NCI-H2107 treated with DMSO at 0.1 percent for 48 hours (cell line): ENCODE results near the gene FAM210A.

Experiments used
- DNase-seq: peaks from one replicate; lab custom pipeline; 2025; ENCODE audit not compliant: unreplicated experiment; lab: John Stamatoyannopoulos, UW

Gene FAM210A

DNA sequence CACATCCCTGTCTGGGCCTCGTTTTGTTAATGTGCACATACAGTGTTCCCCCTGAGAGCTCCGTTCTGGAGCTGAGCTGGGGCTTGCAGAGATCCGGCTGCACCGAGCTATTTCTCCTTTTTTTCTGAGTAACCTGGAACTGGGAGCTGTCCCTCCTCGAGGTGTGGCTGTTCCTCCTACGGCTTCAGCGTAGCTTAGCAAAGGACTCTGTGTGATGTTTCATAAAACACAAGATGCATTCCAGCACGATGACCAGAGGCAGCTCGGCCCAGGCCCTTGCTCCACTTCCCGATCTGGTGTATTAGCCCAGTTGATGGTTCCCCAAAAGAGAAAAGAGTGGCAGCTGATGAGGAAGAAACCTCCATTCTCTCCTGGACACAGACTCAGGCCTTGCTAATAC is 103.0 kb downstream of the FAM210A start:
- no peak for DNase-seq

DNA sequence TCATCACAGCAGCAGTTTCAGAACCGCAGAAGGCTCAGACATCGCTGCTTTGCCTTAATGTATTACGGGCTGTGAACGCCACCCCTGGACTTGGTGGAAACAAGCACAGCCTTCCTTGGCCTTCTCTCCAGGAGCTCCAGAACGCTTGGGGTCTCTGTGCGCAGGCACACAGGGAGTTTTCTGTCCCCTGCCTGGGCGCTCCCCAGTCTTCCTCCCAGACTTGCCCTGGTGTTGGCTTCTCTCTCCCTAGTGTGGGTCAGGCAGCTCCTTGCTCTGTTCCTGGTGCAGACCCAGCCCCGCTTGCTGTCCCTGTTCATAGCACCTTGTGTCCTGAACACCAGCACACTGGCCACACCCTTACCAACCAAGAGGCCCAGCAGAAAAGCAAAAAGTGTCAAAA is 103.6 kb downstream of the FAM210A start:
- DNase-seq: no peak

DNA sequence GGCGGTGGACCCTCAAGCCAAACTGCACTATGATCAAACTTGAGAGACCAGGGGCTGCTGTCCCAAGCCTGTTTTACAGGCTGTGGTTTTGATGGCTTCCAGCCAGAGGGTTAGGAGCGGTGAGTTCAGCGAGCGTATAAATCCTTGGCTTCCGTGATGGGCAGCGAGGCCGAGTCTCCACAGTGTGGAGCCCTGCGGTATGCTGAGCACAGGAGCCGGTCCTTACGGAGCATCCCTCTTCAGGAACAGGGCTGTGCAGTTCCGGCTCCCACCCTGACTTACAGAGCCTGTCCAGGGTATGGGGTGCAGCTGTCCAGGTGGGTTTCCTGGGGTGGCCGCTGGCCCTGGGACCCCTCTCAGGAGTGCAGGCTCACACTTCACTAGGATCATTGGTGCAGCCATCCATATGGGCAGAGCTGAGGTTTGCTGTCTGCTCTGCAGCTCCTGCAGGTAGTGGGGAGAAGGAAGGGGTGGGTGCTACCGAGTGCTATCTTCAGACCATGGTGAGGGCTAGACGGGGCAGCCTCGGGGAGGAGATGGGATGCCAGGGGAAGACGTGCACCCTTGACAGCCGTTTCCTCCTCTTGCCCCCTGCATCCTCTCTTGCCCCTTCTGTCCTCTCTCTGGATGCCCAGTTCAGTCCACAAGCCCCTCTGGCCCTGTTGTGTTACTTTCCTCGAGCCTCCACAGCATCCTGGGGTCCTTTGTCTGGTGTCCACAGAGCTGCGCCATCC is 104.3 kb downstream of the FAM210A start:
- no peak for DNase-seq

DNA sequence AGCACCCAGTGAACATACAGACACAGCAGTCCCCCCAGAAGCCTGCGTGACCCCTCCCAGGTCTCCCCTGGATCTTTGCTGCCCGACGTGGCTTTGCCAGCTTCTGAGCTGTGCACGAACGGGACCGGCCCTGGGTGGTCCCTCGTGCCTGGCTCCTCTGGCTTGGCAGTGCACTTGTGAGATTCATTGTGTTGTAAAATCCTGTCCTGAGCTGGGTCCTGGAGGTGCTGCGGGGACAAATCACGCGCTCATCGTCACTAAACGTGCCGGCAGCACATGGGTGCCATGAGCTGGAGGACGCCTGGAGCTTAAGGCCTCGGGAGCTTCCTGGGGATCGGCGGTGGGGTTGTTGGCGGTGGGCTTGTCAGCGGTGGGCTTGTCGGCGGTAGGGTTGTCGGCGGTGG is 104.9 kb downstream of the FAM210A start:
- DNase-seq: no peak

DNA sequence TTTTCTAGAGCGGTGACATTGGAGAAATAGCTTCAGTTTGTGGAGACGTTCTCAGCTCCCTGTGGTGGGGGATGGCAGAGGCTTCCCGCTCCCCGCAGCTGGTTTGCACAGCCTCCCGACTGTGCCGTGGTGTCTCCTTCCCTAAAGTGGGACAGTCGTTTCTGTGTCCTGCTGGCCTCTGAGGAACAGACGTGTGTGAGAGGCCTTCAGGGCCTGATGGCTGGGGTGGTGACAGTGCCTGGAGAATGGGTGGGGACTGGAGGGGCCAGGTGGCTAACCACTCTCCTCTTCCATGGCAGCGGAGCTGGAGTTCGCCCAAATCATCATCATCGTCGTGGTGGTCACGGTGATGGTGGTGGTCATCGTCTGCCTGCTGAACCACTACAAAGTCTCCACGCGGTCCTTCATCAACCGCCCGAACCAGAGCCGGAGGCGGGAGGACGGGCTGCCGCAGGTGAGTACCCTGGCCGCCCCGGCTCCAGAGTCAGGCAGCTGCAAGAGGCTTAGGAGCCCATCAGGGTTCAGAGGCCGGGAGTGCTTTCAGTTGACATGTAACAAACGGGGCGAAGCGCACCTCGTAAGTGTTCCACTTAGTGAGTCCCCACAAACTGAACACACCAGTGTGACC is 105.4 kb downstream of the FAM210A start:
- no peak for DNase-seq

DNA sequence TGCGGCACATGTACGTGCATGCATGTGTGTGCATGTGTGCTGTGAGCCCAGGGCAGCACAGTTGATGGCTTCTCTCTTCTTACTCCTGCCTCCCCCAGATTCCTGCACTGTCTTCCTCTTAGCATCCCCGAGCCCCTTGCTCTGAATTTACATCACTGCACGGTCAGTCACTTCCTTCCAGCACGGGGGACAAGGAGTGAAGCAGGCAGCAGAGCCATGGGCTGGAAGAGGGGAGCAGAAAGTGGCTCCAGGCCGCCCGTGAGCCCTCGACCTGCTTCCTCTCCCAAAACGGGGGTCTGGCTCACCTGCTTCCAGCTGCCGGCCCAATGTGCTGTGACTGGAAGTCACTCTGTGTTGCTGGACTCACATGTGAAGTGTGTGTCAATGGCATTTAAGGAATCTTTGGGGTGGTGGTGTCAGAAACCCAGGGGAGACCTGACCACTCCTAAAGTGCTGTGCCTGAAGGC is 106.1 kb downstream of the FAM210A start:
- DNase-seq: no peak

DNA sequence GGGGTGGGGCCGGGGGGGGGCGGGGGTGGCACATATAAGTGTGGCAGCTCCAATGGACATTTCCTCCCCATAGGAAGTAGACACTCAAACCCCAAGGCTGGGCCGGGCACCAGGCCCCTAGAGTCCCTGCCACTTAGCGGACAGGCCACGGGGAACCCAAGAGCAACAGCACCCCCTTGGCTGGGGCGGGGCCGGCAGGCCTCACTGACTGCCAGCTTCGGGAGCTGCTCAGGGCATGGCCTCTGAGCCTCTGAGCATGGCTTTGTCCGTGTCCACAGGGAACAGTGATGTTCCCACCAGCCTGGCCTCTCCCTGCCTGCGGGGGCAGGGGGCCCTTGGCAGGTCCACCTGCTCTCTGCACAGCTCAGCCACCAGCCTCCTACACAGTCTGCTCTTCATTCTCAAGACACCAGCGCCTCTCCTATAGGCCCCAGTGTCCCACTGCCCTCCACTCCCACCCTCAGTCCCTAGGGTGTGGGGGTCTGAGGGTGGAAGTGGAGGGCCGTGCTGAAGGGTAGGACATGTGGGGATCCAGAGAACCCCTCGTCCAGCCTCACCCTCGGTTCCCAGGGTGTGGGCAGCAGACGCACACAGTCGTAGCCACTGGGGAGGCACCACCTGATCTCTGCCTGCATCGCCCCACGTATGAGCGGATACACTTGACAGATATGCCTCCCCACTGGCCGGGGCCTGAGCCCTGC is 106.7 kb downstream of the FAM210A start:
- DNase-seq: no peak

DNA sequence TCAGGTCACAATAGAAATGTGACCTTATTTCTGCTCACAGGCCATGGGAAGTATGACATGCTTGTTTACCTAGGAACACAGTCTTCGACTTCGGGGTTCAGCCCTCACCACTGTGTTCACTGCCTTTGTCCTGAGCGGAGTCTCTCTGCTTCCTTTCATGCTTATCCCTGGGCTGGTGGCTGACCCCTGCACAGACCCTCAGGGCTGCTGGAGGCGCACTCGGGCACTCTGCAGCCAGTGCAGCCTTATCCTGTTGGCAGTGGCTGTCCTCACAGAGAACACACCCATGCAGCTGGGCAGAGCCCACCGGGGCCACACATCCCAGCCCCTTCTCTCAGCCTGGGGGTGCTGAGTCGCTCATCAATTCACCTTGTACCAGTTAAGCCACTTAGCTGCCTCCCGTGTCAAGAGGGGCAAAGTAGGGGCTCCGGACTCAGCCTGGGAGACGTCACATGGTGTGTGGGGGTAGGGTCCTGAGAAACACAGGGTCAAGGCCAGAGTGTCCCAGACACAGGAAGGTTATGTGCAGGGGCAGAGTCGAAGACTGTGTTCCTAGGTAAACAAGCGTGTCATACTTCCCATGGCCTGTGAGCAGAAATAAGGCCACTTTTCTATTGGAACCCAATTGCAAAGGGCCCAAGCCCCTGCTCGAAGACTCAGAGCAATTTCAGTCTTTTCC is 107.5 kb downstream of the FAM210A start:
- no peak for DNase-seq

DNA sequence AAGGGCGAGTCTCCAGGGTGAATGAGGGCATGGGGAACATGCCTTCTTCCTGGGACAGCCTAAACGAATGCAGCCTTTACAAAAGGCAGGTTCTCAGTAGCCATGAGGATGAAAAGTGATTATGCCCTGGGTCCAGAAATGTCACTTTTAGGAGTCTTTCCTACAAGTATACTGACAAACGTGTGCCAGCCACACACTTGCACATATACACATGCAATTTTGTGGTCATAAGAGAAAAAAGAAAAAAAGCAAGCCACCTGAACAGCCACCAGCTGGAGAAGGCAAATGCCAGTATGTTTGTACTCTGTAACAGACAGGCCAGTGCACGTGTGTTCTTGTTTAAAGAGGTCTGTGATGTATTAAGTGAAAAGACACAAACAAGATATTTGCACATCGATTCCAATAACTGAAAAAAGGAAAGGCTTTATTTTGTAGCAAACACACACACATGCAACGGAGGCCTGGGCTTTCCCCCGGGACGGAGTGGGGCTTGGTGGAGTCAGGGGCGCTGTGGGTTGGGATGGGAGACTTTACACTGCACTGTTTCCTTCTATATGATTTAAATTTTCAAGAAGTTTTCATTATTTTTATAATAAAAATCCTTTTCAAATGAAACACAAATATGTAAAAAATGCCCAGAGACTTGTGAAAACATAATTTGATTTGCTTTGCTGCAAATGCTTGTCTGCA is 108.4 kb downstream of the FAM210A start:
- DNase-seq: no peak

DNA sequence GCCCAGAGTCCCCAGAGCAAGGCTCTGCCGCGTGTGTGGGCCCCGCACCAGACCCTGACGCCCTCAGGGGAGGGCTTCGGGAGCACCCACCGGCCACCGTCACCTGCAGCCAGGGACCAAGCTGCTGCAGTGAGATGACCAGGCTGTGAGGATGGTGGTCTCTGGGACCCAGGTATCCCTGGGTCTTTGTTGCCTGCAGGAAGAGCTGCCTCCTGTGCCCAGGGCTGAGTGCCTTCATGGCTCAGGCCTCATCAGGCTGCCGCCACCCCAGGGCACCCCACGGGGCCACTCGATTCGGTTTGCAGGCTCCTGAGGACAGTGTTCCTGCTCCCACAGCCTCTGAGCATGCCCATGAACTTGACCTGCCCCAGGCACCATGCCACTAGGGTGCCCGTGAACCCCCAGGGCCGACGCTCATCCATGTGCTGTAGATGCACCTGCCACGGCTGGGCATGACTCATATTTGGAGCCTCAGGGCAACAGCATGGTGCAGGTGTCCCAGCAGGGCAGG is 109.8 kb downstream of the FAM210A start:
- DNase-seq: no peak

DNA sequence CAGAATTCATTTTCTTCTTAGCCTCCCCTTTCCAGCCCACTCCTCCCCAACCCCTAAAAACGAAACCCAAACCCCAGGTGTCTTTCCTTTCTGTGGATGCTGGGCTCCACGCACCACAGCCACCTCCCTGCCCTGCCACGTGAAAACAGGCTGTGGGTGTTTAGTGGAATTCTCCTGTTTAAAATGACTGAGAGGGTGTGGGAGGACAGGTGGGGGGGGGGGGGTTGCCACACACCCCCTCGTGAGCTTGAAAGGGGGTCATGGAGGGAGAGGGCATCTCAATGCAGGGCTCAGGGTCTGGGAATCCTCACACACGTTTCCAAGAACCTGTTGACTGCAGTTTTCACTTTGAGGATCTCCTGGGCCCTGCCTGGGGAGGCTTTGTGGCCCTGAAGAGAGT is 110.3 kb downstream of the FAM210A start:
- DNase-seq: no peak

DNA sequence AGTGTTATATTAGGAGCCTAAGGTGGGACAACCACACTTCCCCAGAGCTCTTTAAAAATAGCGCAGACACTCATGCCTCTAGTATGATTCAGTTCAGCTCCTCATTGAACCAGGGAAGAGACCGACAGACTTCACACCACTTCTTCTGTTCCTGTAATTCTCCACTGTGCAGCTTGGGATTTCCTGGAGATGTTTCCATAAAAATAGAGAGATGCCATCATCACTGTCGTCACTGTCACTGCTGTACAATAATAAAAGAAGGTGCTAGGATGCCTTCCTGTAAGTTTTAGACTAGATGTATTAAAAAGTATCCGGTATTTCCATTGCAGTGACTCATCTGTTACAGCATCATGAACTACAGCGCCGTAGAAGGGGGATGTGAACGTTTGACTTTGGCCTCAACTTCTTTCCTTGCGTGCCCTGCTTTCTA is 110.9 kb downstream of the FAM210A start:
- DNase-seq: no peak

DNA sequence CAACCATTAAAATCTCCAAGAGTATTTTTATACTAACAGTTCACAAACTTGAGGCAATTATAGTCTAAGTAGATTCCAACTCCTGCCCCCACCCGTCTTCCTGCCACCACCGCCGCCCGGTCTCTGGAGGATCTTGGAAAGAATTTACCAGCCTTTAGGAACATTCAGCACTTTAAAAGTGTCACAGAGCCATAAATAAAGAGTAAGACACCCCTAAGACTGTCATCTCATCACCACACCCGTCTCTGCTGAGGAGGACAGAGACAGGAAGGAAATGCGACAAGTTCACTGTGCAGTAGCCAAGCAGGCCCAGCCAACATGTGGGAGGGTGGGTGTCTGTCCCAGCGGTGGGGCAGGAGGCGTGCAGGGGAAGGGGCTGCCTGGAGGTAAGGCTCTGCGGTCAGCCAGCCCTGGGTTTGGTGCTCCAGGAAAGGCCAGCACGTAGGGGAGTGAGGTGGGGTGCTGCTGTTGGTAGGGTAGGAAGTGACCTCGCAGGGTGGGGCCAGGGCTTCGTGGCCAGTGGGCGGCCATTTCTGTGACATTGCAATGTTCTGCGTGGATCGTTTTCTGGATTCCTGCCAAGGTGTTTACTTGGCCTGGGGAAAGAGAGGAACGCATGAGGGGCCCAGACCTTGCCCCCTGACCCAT is 111.6 kb downstream of the FAM210A start:
- DNase-seq: no peak

DNA sequence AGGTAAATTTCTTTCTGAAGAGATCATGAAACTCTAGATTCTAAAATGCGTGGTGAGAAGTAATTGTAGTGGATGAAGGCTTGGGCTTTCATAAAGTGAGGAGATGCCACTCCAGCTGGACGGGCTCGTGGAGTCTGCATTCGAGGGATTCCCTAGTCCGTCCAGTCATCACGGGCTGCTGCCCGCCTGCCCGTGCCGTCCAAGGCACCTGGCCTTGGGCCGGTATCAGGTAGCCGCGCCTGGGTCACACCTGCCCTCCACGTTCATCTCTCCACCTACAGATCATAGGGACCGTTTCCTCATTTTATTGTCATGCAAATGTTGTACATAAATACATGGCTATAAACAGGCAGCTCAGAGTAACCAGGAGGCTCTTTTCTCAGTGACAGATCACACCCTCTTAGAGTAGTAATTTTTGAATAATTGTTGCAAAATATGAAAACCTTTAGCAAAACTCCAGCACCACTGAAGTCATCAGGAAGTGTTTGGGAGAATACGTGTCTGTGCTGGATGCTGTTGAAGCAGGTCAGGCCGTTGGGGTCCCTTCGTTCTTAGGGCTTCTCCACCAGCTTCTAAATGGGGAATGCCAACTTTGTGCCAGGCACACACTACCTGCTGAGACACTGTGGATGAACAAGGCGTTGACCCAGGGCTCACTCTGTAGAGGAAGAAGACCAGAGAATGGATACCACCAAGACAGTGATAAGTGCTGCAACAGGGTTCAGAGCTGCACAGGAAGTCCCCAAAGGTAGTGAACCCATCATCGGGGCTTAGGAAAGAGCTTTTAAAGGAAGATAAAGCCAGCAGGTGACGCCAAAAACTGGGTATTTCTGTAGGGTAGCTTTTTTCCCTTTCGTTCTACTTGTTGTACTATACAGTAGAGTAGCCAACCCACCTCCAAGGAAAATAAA is 112.5 kb downstream of the FAM210A start:
- no peak for DNase-seq
